GM06990 (cell line): ENCODE data around the gene CRIP3.

Experiments
- DNase-seq: peaks from one replicate; pipeline ENCODE4 v3.0.0-alpha.2; 2011; ENCODE audit not compliant: insufficient read length; ENCODE audit errors: extremely low read depth
- H3K27me3 ChIP-seq: replicated peaks from 2 replicates; pipeline ENCODE4 v1.6.0; 2011; ENCODE audit warnings: low read length; ENCODE audit not compliant: control insufficient read depth, insufficient read depth
- H3K36me3 ChIP-seq: 2 replicates; pipeline ENCODE4 v1.5.1; 2011; ENCODE audit warnings: low read length; ENCODE audit not compliant: control insufficient read depth, insufficient read depth
- H3K4me3 ChIP-seq: replicated peaks from 2 replicates; pipeline ENCODE4 v1.5.1; 2011; ENCODE audit warnings: low read depth, mild to moderate bottlenecking, control low read depth, low read length
- TF ChIP-seq, protein P1 (sequence below): IDR thresholded peaks from 2 replicates; pipeline ENCODE4 v1.5.1; 2011; ENCODE audit warnings: low read length, control low read depth, mild to moderate bottlenecking, inconsistent platforms; ENCODE audit not compliant: insufficient read depth, poor library complexity, severe bottlenecking

CRIP3 gene

DNA sequence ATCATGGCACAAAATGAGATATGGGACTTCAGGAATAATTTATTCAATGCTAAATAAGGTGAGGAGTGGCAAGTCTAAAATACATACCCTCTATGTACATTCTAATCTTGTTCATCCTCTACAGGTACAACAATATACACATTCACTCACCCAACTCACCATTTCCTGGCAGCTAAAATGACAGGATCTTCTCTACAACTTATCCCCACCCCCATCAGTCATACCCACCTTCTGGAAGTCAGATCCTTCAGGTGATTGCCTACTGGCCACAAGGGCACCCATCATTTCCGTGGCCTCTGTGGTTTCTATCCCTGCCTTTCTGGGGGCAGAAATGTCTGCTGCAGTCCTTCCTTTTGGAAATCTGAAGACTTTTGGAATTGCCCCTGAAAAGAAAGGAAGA, 22.8 kb upstream of the CRIP3 start:
- no peaks in the 10 kb centered on the region for H3K27me3 ChIP-seq
- H3K36me3 ChIP-seq: peaks cover under 1% of the 10 kb centered on the region
- H3K4me3 ChIP-seq: no peak overlapping the region
- DNase-seq: no peak
- TF ChIP-seq, protein P1, sequence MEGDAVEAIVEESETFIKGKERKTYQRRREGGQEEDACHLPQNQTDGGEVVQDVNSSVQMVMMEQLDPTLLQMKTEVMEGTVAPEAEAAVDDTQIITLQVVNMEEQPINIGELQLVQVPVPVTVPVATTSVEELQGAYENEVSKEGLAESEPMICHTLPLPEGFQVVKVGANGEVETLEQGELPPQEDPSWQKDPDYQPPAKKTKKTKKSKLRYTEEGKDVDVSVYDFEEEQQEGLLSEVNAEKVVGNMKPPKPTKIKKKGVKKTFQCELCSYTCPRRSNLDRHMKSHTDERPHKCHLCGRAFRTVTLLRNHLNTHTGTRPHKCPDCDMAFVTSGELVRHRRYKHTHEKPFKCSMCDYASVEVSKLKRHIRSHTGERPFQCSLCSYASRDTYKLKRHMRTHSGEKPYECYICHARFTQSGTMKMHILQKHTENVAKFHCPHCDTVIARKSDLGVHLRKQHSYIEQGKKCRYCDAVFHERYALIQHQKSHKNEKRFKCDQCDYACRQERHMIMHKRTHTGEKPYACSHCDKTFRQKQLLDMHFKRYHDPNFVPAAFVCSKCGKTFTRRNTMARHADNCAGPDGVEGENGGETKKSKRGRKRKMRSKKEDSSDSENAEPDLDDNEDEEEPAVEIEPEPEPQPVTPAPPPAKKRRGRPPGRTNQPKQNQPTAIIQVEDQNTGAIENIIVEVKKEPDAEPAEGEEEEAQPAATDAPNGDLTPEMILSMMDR: no peak

- no peak for DNase-seq
- Histone ChIP-seq H3K4me3 (no peak overlapping the region), H3K27me3 (no peaks in the 10 kb centered on the region), H3K36me3 (no peaks in the 10 kb centered on the region; the same call in none of the 2 replicates)
- TF ChIP-seq, protein P1: no peak
These were observed 19.9 kb upstream of the CRIP3 start for GRCh38 chr6:43328528-43328927.

- Histone ChIP-seq H3K36me3 (no peaks in the 10 kb centered on the region; the same call in 1 of the 2 replicates), H3K27me3 (no peaks in the 10 kb centered on the region), H3K4me3 (no peak overlapping the region)
- DNase-seq: no peak
- TF ChIP-seq, protein P1: no peak
These were observed 17.2 kb upstream of the CRIP3 start for GRCh38 chr6:43325876-43326275.

GRCh38 chr6:43318011-43318410, 9.4 kb upstream of the CRIP3 start:
- no peaks in the 10 kb centered on the region for H3K36me3 ChIP-seq
- no peak for DNase-seq
- H3K4me3 ChIP-seq: no peak overlapping the region
- no peaks in the 10 kb centered on the region for H3K27me3 ChIP-seq
- TF ChIP-seq, protein P1: no peak

DNA sequence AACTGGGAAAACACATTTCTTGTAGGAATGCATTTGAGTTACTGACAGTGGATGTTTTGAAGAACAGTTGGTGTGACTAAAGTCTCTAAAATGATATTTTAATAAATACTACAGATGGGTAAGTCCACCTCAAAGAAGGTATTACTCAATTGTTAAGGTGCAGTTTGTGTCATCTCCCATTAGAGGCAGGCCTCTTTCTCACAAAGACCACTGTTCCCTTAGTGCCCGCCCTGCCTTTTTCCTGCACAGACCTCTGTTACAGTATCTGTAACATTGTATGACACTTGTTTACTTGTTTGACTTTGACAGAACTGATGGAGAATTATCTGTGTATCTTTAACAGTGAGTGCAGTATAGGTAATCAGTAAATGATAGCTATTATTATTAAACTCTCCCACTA, 5.2 kb upstream of the CRIP3 start:
- H3K36me3 ChIP-seq: no peaks in the 10 kb centered on the region
- TF ChIP-seq, protein P1: no peak
- H3K27me3 ChIP-seq: no peaks in the 10 kb centered on the region
- DNase-seq: no peak
- no peak overlapping the region for H3K4me3 ChIP-seq

- Histone ChIP-seq H3K4me3 (no peak overlapping the region), H3K36me3 (no peaks in the 10 kb centered on the region; the same call in 1 of the 2 replicates), H3K27me3 (no peaks in the 10 kb centered on the region)
- no peak for DNase-seq
- TF ChIP-seq, protein P1: no peak
These were observed 3.0 kb upstream of the CRIP3 start for GRCh38 chr6:43311666-43312065.
